Measurements from ENCODE around the gene SEMA3G. TPM values are rescaled to one million over a fixed set of nuclear protein-coding genes. Genes with fewer than 3 reads are reported as not detected.
A peak's percentile ranks its signal among the peaks of the same experiment; 100 is the strongest.

SEMA3G gene
- total RNA-seq, 1 experiment from 2014 or later: 0.33 TPM

GRCh38 chr3:52458031-52458760 is 13.3 kb upstream of the SEMA3G start:
- H3K4me3 Mint-ChIP-seq (ENCODE audit: low read depth, unreplicated experiment): no peak overlapping the region
- no peaks in the 10 kb centered on the region for H3K9me3 Mint-ChIP-seq (ENCODE audit: low read depth, unreplicated experiment)
- BruUV-seq (replicated peaks): no TSS peak
- H3K4me1 Mint-ChIP-seq (ENCODE audit: low read depth, unreplicated experiment): peaks cover 30% of the 10 kb centered on the region
- no peak overlapping the region for H3K27ac Mint-ChIP-seq (ENCODE audit: unreplicated experiment)
- no peak for TF ChIP-seq CTCF (IDR thresholded peaks at IDR 0.05; ENCODE audit: unreplicated experiment)
- H3K27me3 Mint-ChIP-seq (ENCODE audit: unreplicated experiment): no peaks in the 10 kb centered on the region
- CTCF ChIA-PET: interaction anchor here (0.6 kb wide), 1 partner anchor 119 kb away, joined by 7 read pairs; no protein-coding TSS in a partner anchor
- no peak for DNase-seq
- H3K36me3 Mint-ChIP-seq (ENCODE audit: insufficient read depth, unreplicated experiment): peaks cover 33% of the 10 kb centered on the region
- intact Hi-C loops (cut with micrococcal nuclease; ENCODE audit: unreplicated experiment): no loop called here

GRCh38 chr3:52456800-52457183 is 11.9 kb upstream of the SEMA3G start:
- no peak for TF ChIP-seq CTCF (IDR thresholded peaks at IDR 0.05; ENCODE audit: unreplicated experiment)
- DNase-seq: no peak
- CTCF ChIA-PET: no interaction called here
- H3K36me3 Mint-ChIP-seq (ENCODE audit: insufficient read depth, unreplicated experiment): peaks cover 33% of the 10 kb centered on the region
- intact Hi-C loops (cut with micrococcal nuclease; ENCODE audit: unreplicated experiment): no loop called here
- peak overlapping the region; percentile 89 for H3K4me3 Mint-ChIP-seq (ENCODE audit: low read depth, unreplicated experiment)
- H3K27ac Mint-ChIP-seq (ENCODE audit: unreplicated experiment): no peak overlapping the region
- no peaks in the 10 kb centered on the region for H3K9me3 Mint-ChIP-seq (ENCODE audit: low read depth, unreplicated experiment)
- no peaks in the 10 kb centered on the region for H3K27me3 Mint-ChIP-seq (ENCODE audit: unreplicated experiment)
- BruUV-seq (replicated peaks): TSS peak; percentile 7
- peaks cover 32% of the 10 kb centered on the region for H3K4me1 Mint-ChIP-seq (ENCODE audit: low read depth, unreplicated experiment)

- BruUV-seq (replicated peaks): no TSS peak
- no peak for DNase-seq
- H3K4me1 Mint-ChIP-seq (ENCODE audit: low read depth, unreplicated experiment): peaks cover 32% of the 10 kb centered on the region
- H3K27ac Mint-ChIP-seq (ENCODE audit: unreplicated experiment): peak overlapping the region; percentile 83
- H3K27me3 Mint-ChIP-seq (ENCODE audit: unreplicated experiment): no peaks in the 10 kb centered on the region
- TF ChIP-seq CTCF (IDR thresholded peaks at IDR 0.05; ENCODE audit: unreplicated experiment): no peak
- peaks cover 33% of the 10 kb centered on the region for H3K36me3 Mint-ChIP-seq (ENCODE audit: insufficient read depth, unreplicated experiment)
- CTCF ChIA-PET: no interaction called here
- intact Hi-C loops (cut with micrococcal nuclease; ENCODE audit: unreplicated experiment): no loop called here
- H3K4me3 Mint-ChIP-seq (ENCODE audit: low read depth, unreplicated experiment): peak overlapping the region; percentile 89
- H3K9me3 Mint-ChIP-seq (ENCODE audit: low read depth, unreplicated experiment): no peaks in the 10 kb centered on the region
Measured at GRCh38 chr3:52456169-52456799, 11.4 kb upstream of the SEMA3G start.

GRCh38 chr3:52455283-52456168 is 10.6 kb upstream of the SEMA3G start, which contains the start of gene NISCH:
Gene NISCH, plus strand, starts transcription at chr3:52455604. Its CDS starts 38 bp downstream, at chr3:52455642.
- H3K27ac Mint-ChIP-seq (ENCODE audit: unreplicated experiment): peak within 1 kb of the TSS; percentile 83
- intact Hi-C loops (cut with micrococcal nuclease; ENCODE audit: unreplicated experiment): no loop called here
- H3K4me3 Mint-ChIP-seq (ENCODE audit: low read depth, unreplicated experiment): peak within 1 kb of the TSS; percentile 89
- BruUV-seq (replicated peaks): no TSS peak
- DNase-seq: peak; percentile 94
- H3K27me3 Mint-ChIP-seq (ENCODE audit: unreplicated experiment): no peaks in the 10 kb centered on the region
- CTCF ChIA-PET: no interaction called here
- peaks cover 39% of the 10 kb centered on the region for H3K4me1 Mint-ChIP-seq (ENCODE audit: low read depth, unreplicated experiment)
- H3K36me3 Mint-ChIP-seq (ENCODE audit: insufficient read depth, unreplicated experiment): peaks cover 33% of the 10 kb centered on the region
- TF ChIP-seq CTCF (IDR thresholded peaks at IDR 0.05; ENCODE audit: unreplicated experiment): no peak
- H3K9me3 Mint-ChIP-seq (ENCODE audit: low read depth, unreplicated experiment): no peaks in the 10 kb centered on the region
